Pancreas (tissue), 10 donors: ENCODE measurements around the gene EVI5L. TPM values are rescaled to one million over a fixed set of nuclear protein-coding genes. Genes with fewer than 3 reads are reported as not detected.
"Not testable (repeated sequence)": the region's sequence is repeated elsewhere in the genome, so short reads cannot be mapped to it uniquely, and the experiment has no call there.

ENCODE experiments used
- ATAC-seq, 4 donors: fragments of 200-7000 bp; cut with Tn5 transposase; one replicate each; pipeline versions ENCODE4 v1.8.0 to v1.9.1; 2020; ENCODE audit warnings: mild to moderate bottlenecking in 4 of 4, moderate library complexity in 4 of 4
- DNase-seq, 6 donors: peaks; one replicate each; pipeline ENCODE4 v3.0.0-alpha.2; 2020
- FAIRE-seq: peaks from 2 replicates; lab custom pipeline; 2012; peaks lifted over from hg19 to GRCh38; lab: Jason Lieb, UNC
- H3K27ac ChIP-seq, 4 donors: fragments of 200-600 bp; sonication (generic); 1 replicate in 3 of 4; 2 replicates in 1 of 4; pipeline versions ENCODE4 v1.5.0 to v1.8.0; 2020
- H3K27me3 ChIP-seq, 4 donors: fragments of 200-600 bp; one replicate each; pipeline ENCODE4 v1.8.0; 2021
- H3K36me3 ChIP-seq, 3 donors: fragments of 200-600 bp; sonication (generic) in 1 of 3; one replicate each; pipeline versions ENCODE4 v1.5.0 to v1.8.0; 2020 to 2021
- H3K4me1 ChIP-seq, 3 donors: fragments of 200-600 bp; one replicate each; pipeline ENCODE4 v1.8.0; 2021
- H3K4me3 ChIP-seq, 4 donors: fragments of 200-600 bp; sonication (generic) in 2 of 4; one replicate each; pipeline versions ENCODE4 v1.5.0 to v1.8.0; 2020 to 2021
- H3K9me3 ChIP-seq, 4 donors: fragments of 200-600 bp; one replicate each; pipeline ENCODE4 v1.8.0; 2021
- WGBS, 2 donors: extraction: QIAGEN DNeasy Blood & Tissue Kit; methylation state at CpG; one replicate each; pipeline ENCODE4 v1.1.7; 2013; 5-methylcytosine and 5-hydroxymethylcytosine counted together
- intact Hi-C, 3 donors: fragments of 100-400 bp; cut with DNase I; formaldehyde crosslinking; loops; one replicate each; pipeline versions ENCODE4 v1.11.1 to v1.14.2; 2022
- polyA plus RNA-seq, 2 donors: library from polyadenylated mRNA; stranded (reverse); fragments of 200-250 nt; gene quantifications; one replicate each; pipeline ENCODE4 v1.2.3, GENCODE V29; 2013
- total RNA-seq, 6 donors: library from RNA; stranded (reverse); fragmentation: NEBNext Ultra II Directional in 4 of 6; extraction: Animal tissue kit (Norgen Biotek cat#: 25700) in 4 of 6; gene quantifications; one replicate each; pipeline versions ENCODE4 v1.2.1 to v1.2.4, GENCODE V29; 2021 to 2023
- TF ChIP-seq, protein P1 (sequence below), 4 donors: fragments of 200-600 bp; sonication (generic) in 3 of 4; IDR thresholded peaks; one replicate each; pipeline versions ENCODE4 v1.5.0 to v1.8.0; 2021; ENCODE audit warnings: antibody characterized with exemption in 4 of 4
- donor health status: healthy with polysubstance abuse.
- donor health status: DM: no; HTN: no; CAD: no; lungs with moderate emphysema.
- donor health status: DM: no; HTN: no; CAD: no.
- donor health status: control.
- donor health status: control.
- donor health status: Bipolar disorder and iron deficiency.
- donor health status: DM: yes; HTN: yes; CAD: no.
- donor health status: DM: no; HTN: no; CAD: no.
- donor health status: DM: no; HTN: no; CAD: no.
- donor health status: DM: yes; HTN: yes; CAD: no.

The EVI5L gene
- total and polyA plus RNA-seq, 8 donors, result 3.0 to 9.1 (median 4.8) TPM

DNA sequence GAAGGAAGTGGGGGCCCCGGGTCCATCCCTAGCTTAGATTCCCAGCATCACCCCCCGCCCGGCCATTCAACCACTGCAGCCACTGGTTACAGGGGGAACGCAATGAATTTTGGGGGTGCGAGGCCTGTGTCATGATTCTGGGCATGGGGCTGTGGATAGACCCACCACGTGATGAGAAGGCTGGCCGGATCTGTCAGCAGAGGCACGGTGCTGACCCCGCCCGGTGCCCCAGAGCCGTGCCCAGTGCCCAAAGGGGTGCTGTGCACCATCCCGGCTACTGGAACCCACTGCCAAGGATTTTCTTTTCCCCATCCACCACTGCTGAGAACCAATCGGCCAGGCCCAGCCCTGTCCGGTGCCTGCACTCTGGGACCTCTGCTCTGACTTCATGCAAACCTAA lies 39.6 kb upstream of the EVI5L start:
- Histone ChIP-seq H3K4me1 (no peaks in the 10 kb centered on the region), H3K36me3 (no peaks in the 10 kb centered on the region), H3K9me3 (no peaks in the 10 kb centered on the region), H3K4me3 (no peak overlapping the region), H3K27ac (no peak overlapping the region), H3K27me3 (peaks cover 0 to 16% (median 5%) of the 10 kb centered on the region in 4 donors)
- TF ChIP-seq, protein P1, sequence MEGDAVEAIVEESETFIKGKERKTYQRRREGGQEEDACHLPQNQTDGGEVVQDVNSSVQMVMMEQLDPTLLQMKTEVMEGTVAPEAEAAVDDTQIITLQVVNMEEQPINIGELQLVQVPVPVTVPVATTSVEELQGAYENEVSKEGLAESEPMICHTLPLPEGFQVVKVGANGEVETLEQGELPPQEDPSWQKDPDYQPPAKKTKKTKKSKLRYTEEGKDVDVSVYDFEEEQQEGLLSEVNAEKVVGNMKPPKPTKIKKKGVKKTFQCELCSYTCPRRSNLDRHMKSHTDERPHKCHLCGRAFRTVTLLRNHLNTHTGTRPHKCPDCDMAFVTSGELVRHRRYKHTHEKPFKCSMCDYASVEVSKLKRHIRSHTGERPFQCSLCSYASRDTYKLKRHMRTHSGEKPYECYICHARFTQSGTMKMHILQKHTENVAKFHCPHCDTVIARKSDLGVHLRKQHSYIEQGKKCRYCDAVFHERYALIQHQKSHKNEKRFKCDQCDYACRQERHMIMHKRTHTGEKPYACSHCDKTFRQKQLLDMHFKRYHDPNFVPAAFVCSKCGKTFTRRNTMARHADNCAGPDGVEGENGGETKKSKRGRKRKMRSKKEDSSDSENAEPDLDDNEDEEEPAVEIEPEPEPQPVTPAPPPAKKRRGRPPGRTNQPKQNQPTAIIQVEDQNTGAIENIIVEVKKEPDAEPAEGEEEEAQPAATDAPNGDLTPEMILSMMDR (IDR thresholded peaks at IDR 0.05), result no peak
- intact Hi-C loops, result loop anchor here in 2 of 3 donors (10.0 kb wide), 1 partner anchor 226 kb away; no protein-coding TSS in a partner anchor
- no peak for DNase-seq
- WGBS, 2 donors, result 66 to 90% methylated on average over 14 of the region's 14 CpGs
- no peak for FAIRE-seq
- ATAC-seq, result no peak

- Histone ChIP-seq H3K27ac (no peak overlapping the region), H3K36me3 (no peaks in the 10 kb centered on the region), H3K9me3 (no peaks in the 10 kb centered on the region), H3K27me3 (peaks cover 0 to 13% (median 3%) of the 10 kb centered on the region in 4 donors), H3K4me3 (no peak overlapping the region), H3K4me1 (no peaks in the 10 kb centered on the region)
- no peak for FAIRE-seq
- TF ChIP-seq, protein P1 (IDR thresholded peaks at IDR 0.05), result no peak
- no peak for DNase-seq
- intact Hi-C loops, result loop anchor here in 2 of 3 donors (10.0 kb wide), 1 partner anchor 227 kb away; no protein-coding TSS in a partner anchor
- no peak for ATAC-seq
- 38 to 39% methylated on average over 7 of the region's 7 CpGs for WGBS, 2 donors
Observed at GRCh38 chr19:7792281-7792680, 37.7 kb upstream of the EVI5L start.

- not testable (repeated sequence) for DNase-seq, H3K9me3 ChIP-seq, H3K36me3 ChIP-seq, H3K27ac ChIP-seq, FAIRE-seq, H3K4me1 ChIP-seq, ATAC-seq, H3K4me3 ChIP-seq
- intact Hi-C loops, result loop anchor here in 2 of 3 donors (10.0 kb wide), 1 partner anchor 228 kb away; no protein-coding TSS in a partner anchor
- WGBS, 2 donors, result 73 to 84% methylated on average over 7 of the region's 7 CpGs
- peaks cover 0 to 15% (median 3%) of the 10 kb centered on the region in 4 donors for H3K27me3 ChIP-seq
Observed at GRCh38 chr19:7792701-7793100, 37.3 kb upstream of the EVI5L start.

DNA sequence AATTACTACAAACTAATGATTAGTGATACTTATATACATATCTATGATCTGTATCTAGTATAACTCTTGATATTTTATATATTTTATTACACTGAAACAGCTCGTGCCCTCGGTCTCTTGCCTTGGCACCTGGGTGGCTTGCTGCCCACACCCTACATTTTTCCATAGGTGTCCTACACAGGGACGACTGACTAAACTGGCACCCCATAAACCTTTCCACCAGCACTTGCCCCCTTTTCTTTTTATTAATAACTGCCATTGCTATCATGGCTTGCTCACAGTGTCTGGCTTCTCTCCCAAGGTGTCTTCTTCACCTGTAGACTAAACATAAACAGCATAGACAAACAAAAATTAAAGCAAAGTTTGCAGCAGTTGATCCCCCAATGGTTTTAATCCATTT lies 36.5 kb upstream of the EVI5L start:
- H3K4me1 ChIP-seq, result no peaks in the 10 kb centered on the region
- H3K27ac ChIP-seq, result no peak overlapping the region
- H3K4me3 ChIP-seq, result no peak overlapping the region
- no peaks in the 10 kb centered on the region for H3K36me3 ChIP-seq
- H3K27me3 ChIP-seq, result peaks cover 0 to 19% (median 3%) of the 10 kb centered on the region in 4 donors
- ATAC-seq (no peak), DNase-seq (no peak), FAIRE-seq (no peak)
- intact Hi-C loops, result loop anchor here in 2 of 3 donors (10.0 kb wide), 1 partner anchor 229 kb away; no protein-coding TSS in a partner anchor
- 74 to 75% methylated on average over 3 of the region's 3 CpGs for WGBS, 2 donors
- TF ChIP-seq, protein P1 (IDR thresholded peaks at IDR 0.05), result no peak
- H3K9me3 ChIP-seq, result no peaks in the 10 kb centered on the region

GRCh38 chr19:7795555-7796161 lies 34.4 kb upstream of the EVI5L start:
- Histone ChIP-seq H3K4me1 (peaks cover 0 to 3% (median 0%) of the 10 kb centered on the region in 3 donors), H3K27me3 (peaks cover 0 to 14% (median under 1%) of the 10 kb centered on the region in 4 donors), H3K9me3 (no peaks in the 10 kb centered on the region), H3K36me3 (no peaks in the 10 kb centered on the region), H3K4me3 (no peak overlapping the region), H3K27ac (no peak overlapping the region)
- TF ChIP-seq, protein P1 (IDR thresholded peaks at IDR 0.05), result no peak
- intact Hi-C loops, result loop anchor here in 2 of 3 donors (10.0 kb wide), 1 partner anchor 231 kb away; no protein-coding TSS in a partner anchor
- DNase-seq (no peak), FAIRE-seq (no peak), ATAC-seq (no peak)
- 54 to 65% methylated on average over 8 of the region's 8 CpGs for WGBS, 2 donors
